ENCODE results near the gene UBIAD1.

UBIAD1 gene

DNA sequence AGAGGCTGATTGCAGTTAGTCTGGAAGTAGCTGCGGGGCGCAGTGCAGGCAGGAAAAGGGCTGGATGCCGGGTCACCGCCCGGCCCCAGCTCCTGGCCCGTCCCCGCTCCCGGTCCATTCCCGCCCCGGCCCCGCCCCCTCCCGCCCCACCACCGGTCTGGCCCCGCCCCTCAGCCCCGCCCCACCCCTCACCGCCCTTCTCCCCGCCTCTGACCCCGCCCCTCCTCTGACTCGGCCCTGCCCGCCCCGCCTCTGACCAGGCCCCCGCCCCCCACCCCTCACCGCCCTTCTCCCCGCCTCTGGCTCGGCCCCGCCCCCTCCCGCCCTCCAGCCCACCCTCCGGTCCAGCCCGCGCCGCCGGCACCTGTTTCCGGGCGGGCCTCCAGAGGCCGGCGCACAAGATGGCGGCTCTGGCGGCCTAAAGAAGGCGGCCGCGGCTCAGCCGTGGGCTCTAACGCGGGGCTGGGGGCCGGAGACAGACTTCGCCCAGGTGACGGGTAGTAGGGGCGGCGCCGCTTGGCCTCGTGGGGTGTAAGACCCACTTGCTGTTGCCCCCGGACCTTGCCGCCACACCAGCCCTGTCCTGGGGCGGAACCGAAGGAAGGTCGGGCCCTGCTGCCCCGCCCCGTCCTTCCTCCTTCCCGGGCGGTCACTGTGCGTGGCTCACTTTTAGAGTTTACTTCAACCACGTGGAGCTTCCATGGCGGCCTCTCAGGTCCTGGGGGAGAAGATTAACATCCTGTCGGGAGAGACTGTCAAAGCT is at the start of gene UBIAD1:
UBIAD1 (plus strand) TSS at position 367 of the 763 bp plus-strand sequence; CDS start at position 701, 334 bp downstream.
- TF ChIP-seq, protein P1, sequence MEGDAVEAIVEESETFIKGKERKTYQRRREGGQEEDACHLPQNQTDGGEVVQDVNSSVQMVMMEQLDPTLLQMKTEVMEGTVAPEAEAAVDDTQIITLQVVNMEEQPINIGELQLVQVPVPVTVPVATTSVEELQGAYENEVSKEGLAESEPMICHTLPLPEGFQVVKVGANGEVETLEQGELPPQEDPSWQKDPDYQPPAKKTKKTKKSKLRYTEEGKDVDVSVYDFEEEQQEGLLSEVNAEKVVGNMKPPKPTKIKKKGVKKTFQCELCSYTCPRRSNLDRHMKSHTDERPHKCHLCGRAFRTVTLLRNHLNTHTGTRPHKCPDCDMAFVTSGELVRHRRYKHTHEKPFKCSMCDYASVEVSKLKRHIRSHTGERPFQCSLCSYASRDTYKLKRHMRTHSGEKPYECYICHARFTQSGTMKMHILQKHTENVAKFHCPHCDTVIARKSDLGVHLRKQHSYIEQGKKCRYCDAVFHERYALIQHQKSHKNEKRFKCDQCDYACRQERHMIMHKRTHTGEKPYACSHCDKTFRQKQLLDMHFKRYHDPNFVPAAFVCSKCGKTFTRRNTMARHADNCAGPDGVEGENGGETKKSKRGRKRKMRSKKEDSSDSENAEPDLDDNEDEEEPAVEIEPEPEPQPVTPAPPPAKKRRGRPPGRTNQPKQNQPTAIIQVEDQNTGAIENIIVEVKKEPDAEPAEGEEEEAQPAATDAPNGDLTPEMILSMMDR (IDR thresholded peaks at IDR 0.05; ENCODE audit: unreplicated experiment in 3 of 3): no peak
- H3K27me3 Mint-ChIP-seq (ENCODE audit: low read depth): no peaks in the 10 kb centered on the region
- no peaks in the 10 kb centered on the region for H3K9me3 Mint-ChIP-seq
- peak within 1 kb of the TSS; percentile 65 to 97 (median 95) for H3K27ac Mint-ChIP-seq
- peaks cover 9% of the 10 kb centered on the region for H3K36me3 Mint-ChIP-seq (ENCODE audit: low read depth)
- peaks cover 18% of the 10 kb centered on the region for H3K4me1 Mint-ChIP-seq
- H3K4me3 Mint-ChIP-seq: peak within 1 kb of the TSS; percentile 95 to 97 (median 96)

- Mint-ChIP-seq H3K27me3 (ENCODE audit: low read depth) (no peaks in the 10 kb centered on the region), H3K9me3 (no peaks in the 10 kb centered on the region), H3K36me3 (ENCODE audit: low read depth) (peaks cover 68% of the 10 kb centered on the region), H3K4me3 (no peak overlapping the region), H3K27ac (no peak overlapping the region), H3K4me1 (no peaks in the 10 kb centered on the region)
- TF ChIP-seq, protein P1 (IDR thresholded peaks at IDR 0.05; ENCODE audit: unreplicated experiment in 3 of 3): no peak
Observed at GRCh38 chr1:11227106-11228077, 45.6 kb upstream of the UBIAD1 start.

GRCh38 chr1:11229203-11229602 is 43.8 kb upstream of the UBIAD1 start:
- TF ChIP-seq, protein P1 (IDR thresholded peaks at IDR 0.05; ENCODE audit: unreplicated experiment in 3 of 3): no peak
- no peaks in the 10 kb centered on the region for H3K27me3 Mint-ChIP-seq (ENCODE audit: low read depth)
- no peaks in the 10 kb centered on the region for H3K4me1 Mint-ChIP-seq
- H3K4me3 Mint-ChIP-seq: no peak overlapping the region
- H3K36me3 Mint-ChIP-seq (ENCODE audit: low read depth): peaks cover 75% of the 10 kb centered on the region
- H3K9me3 Mint-ChIP-seq: no peaks in the 10 kb centered on the region
- no peak overlapping the region for H3K27ac Mint-ChIP-seq

GRCh38 chr1:11233208-11233607 is 39.8 kb upstream of the UBIAD1 start:
- Mint-ChIP-seq H3K27ac (no peak overlapping the region), H3K4me1 (no peaks in the 10 kb centered on the region), H3K9me3 (no peaks in the 10 kb centered on the region), H3K27me3 (ENCODE audit: low read depth) (no peaks in the 10 kb centered on the region), H3K36me3 (ENCODE audit: low read depth) (peaks cover 76% of the 10 kb centered on the region), H3K4me3 (no peak overlapping the region)
- TF ChIP-seq, protein P1 (IDR thresholded peaks at IDR 0.05; ENCODE audit: unreplicated experiment in 3 of 3): no peak

- Mint-ChIP-seq H3K27ac (no peak overlapping the region), H3K36me3 (ENCODE audit: low read depth) (peaks cover 60% of the 10 kb centered on the region)
Observed at GRCh38 chr1:11237356-11237755, 35.6 kb upstream of the UBIAD1 start.

More at GRCh38 chr1:11237356-11237755, 35.6 kb upstream of the UBIAD1 start:
- Mint-ChIP-seq H3K4me1 (no peaks in the 10 kb centered on the region), H3K4me3 (no peak overlapping the region), H3K9me3 (no peaks in the 10 kb centered on the region), H3K27me3 (ENCODE audit: low read depth) (no peaks in the 10 kb centered on the region)
- TF ChIP-seq, protein P1 (IDR thresholded peaks at IDR 0.05; ENCODE audit: unreplicated experiment in 3 of 3): no peak

All from nephron (organoid).